PC-3 (cell line): ENCODE measurements around the gene HDAC9. TPM values are rescaled to one million over a fixed set of nuclear protein-coding genes. Genes with fewer than 3 reads are reported as not detected.

Experiments used
- ATAC-seq: fragments of 200-7000 bp; cut with Tn5 transposase; 2 replicates; pipeline ENCODE4 v1.9.1; 2020; ENCODE audit warnings: mild to moderate bottlenecking, moderate library complexity
- BruUV-seq: library from RNA; stranded (reverse); fragments of 400-500 nt; replicated peaks from 2 replicates; lab custom pipeline; 2021; lab: Mats Ljungman, UMichigan
- CTCF ChIA-PET: fragments of 300-600 bp; sonication (Branson Sonifier 250); formaldehyde crosslinking; loops from one replicate; lab custom pipeline; 2022; ENCODE audit warnings: antibody characterized with exemption; lab: Charles Lee
- POLR2A ChIA-PET: fragments of 300-600 bp; sonication (Branson Sonifier 250); formaldehyde crosslinking; loops from one replicate; lab custom pipeline; 2022; ENCODE audit warnings: antibody characterized with exemption; ENCODE audit not compliant: unreplicated experiment; lab: Charles Lee
- DNase-seq: peaks from one replicate; pipeline ENCODE4 v3.0.0-alpha.2; 2015
- H2AFZ ChIP-seq: fragments of 300-600 bp; sonication (generic); 2 replicates; pipeline ENCODE4 v1.6.0; 2016; ENCODE audit warnings: antibody characterized with exemption, low read length
- H3F3A ChIP-seq: fragments of 300-600 bp; sonication (generic); one replicate; pipeline ENCODE4 v1.6.0; 2017; ENCODE audit warnings: antibody characterized with exemption, low read length, control low read depth, mild to moderate bottlenecking; ENCODE audit not compliant: unreplicated experiment
- H3K27ac ChIP-seq: fragments of 300-600 bp; sonication (generic); 2 replicates; pipeline ENCODE4 v1.5.1; 2016; ENCODE audit warnings: mild to moderate bottlenecking, low read length
- H3K27me3 ChIP-seq: fragments of 300-600 bp; sonication (generic); 2 replicates; pipeline ENCODE4 v1.6.1; 2016; ENCODE audit warnings: low read length, mixed read lengths
- H3K36me3 ChIP-seq: fragments of 300-600 bp; sonication (generic); 2 replicates; pipeline ENCODE4 v1.6.1; 2016; ENCODE audit warnings: low read depth, mixed run types, low read length, mixed read lengths
- H3K4me1 ChIP-seq: fragments of 300-600 bp; sonication (generic); 2 replicates; pipeline ENCODE4 v1.5.1; 2016; ENCODE audit warnings: low read length; ENCODE audit not compliant: insufficient read depth
- H3K4me2 ChIP-seq: fragments of 300-600 bp; sonication (generic); 2 replicates; pipeline ENCODE4 v1.6.0; 2016; ENCODE audit warnings: low read length
- H3K4me3 ChIP-seq: fragments of 300-600 bp; sonication (generic); 2 replicates; pipeline ENCODE4 v1.5.1; 2016; ENCODE audit warnings: mild to moderate bottlenecking, low read length, mixed read lengths
- H3K79me2 ChIP-seq: fragments of 300-600 bp; sonication (generic); 2 replicates; pipeline ENCODE4 v1.6.1; 2017; ENCODE audit warnings: low read length, mixed read lengths
- H3K9ac ChIP-seq: fragments of 300-600 bp; sonication (generic); 2 replicates; pipeline ENCODE4 v1.6.0; 2016; ENCODE audit warnings: mild to moderate bottlenecking, low read length
- H3K9me2 ChIP-seq: fragments of 300-600 bp; sonication (generic); replicated peaks from 2 replicates; pipeline ENCODE4 v1.6.1; 2016; ENCODE audit warnings: mixed run types, low read length, mixed read lengths
- H3K9me3 ChIP-seq: fragments of 300-600 bp; sonication (generic); 2 replicates; pipeline ENCODE4 v1.6.1; 2016; ENCODE audit warnings: low read length, mixed read lengths
- H4K20me1 ChIP-seq: fragments of 300-600 bp; sonication (generic); 2 replicates; pipeline ENCODE4 v1.6.1; 2016; ENCODE audit warnings: low read length, mixed read lengths
- EZH2 ChIP-seq: fragments of 300-600 bp; sonication (generic); IDR thresholded peaks from one replicate; pipeline ENCODE4 v1.6.1; 2017; ENCODE audit warnings: antibody characterized with exemption, mild to moderate bottlenecking, low read length; ENCODE audit not compliant: unreplicated experiment
- EZH2phosphoT487 ChIP-seq: fragments of 300-600 bp; sonication (generic); IDR thresholded peaks from 2 replicates; pipeline ENCODE4 v1.6.1; 2018; ENCODE audit warnings: mild to moderate bottlenecking, antibody characterized with exemption, low read length, borderline replicate concordance
- intact Hi-C: fragments of 100-400 bp; cut with micrococcal nuclease; formaldehyde crosslinking; loops from 2 replicates; pipeline ENCODE4 v1.9.0; 2023
- total RNA-seq: library from RNA; depleted of rRNA; stranded (reverse); fragments of >200 nt; gene quantifications from 2 replicates; pipeline ENCODE4 v1.2.3, GENCODE V29; 2014
- TF ChIP-seq, protein P1 (sequence below): fragments of 300-600 bp; sonication (generic); conservative IDR thresholded peaks from 2 replicates; pipeline ENCODE4 v1.5.1; 2017; ENCODE audit warnings: antibody characterized with exemption, low read depth, mild to moderate bottlenecking, low read length

HDAC9 gene
- total RNA-seq, 1 experiment from 2014 or later = 7.8 TPM

DNA sequence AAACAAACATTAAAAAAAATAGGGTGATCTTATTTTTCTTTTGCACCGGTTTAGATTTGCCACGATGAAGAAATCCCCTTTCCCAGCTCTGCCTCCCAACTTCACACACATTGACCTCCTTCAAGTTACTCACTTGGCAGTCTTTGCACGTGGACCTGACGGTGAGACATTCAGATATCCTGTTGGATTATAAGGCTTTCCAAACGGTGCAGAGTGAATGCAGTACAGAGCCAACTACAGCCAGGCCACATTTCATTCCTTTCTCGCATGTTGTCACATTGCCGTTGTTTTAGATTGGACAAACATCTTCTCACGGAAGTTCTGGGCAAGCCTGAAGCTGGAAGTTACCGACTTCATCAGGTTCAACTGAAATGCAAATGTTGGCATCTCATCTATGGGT is 159.2 kb downstream of the HDAC9 start:
- Histone ChIP-seq H3K4me1 (peaks cover 1% of the 10 kb centered on the region; the same call in 1 of the 2 replicates), H4K20me1 (no peaks in the 10 kb centered on the region), H3K4me2 (no peak overlapping the region), H3K27ac (no peak overlapping the region), H3K36me3 (no peaks in the 10 kb centered on the region), H3K4me3 (no peak overlapping the region), H3K27me3 (no peaks in the 10 kb centered on the region), H3K79me2 (no peaks in the 10 kb centered on the region), H2AFZ (no peak overlapping the region), H3F3A (no peaks in the 10 kb centered on the region), H3K9ac (no peak overlapping the region), H3K9me3 (no peaks in the 10 kb centered on the region), H3K9me2 (no peaks in the 10 kb centered on the region)
- DNase-seq = no peak
- no TSS peak for BruUV-seq
- CTCF ChIA-PET = no interaction called here
- ATAC-seq = no peak
- no peak for TF ChIP-seq EZH2
- TF ChIP-seq, protein P1, sequence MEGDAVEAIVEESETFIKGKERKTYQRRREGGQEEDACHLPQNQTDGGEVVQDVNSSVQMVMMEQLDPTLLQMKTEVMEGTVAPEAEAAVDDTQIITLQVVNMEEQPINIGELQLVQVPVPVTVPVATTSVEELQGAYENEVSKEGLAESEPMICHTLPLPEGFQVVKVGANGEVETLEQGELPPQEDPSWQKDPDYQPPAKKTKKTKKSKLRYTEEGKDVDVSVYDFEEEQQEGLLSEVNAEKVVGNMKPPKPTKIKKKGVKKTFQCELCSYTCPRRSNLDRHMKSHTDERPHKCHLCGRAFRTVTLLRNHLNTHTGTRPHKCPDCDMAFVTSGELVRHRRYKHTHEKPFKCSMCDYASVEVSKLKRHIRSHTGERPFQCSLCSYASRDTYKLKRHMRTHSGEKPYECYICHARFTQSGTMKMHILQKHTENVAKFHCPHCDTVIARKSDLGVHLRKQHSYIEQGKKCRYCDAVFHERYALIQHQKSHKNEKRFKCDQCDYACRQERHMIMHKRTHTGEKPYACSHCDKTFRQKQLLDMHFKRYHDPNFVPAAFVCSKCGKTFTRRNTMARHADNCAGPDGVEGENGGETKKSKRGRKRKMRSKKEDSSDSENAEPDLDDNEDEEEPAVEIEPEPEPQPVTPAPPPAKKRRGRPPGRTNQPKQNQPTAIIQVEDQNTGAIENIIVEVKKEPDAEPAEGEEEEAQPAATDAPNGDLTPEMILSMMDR = no peak
- no peak for TF ChIP-seq EZH2phosphoT487
- POLR2A ChIA-PET = no interaction called here
- intact Hi-C loops = no loop called here

DNA sequence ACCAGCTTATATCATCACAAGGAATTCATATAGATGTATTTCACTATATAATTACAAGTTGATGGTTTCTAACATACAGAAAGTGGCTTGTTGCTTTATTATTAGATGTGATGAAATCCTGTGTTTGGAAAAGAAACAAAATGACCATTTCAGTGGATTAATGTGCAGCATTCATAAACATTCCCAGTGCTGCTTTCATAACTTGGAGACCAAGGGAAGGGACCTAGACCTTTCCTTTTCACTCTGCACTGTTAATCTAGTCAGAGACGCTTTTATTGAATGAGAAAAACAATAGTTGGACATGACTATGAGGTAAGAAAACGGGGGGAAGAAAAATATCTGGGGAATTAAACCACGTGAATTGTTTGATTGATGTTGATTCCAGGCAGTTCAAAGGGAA is 160.0 kb downstream of the HDAC9 start:
- Histone ChIP-seq H4K20me1 (no peaks in the 10 kb centered on the region), H3K4me3 (no peak overlapping the region), H3K36me3 (no peaks in the 10 kb centered on the region), H3K79me2 (no peaks in the 10 kb centered on the region), H3K4me1 (no peaks in the 10 kb centered on the region), H2AFZ (no peak overlapping the region), H3K9me3 (no peaks in the 10 kb centered on the region), H3F3A (no peaks in the 10 kb centered on the region), H3K9ac (no peak overlapping the region), H3K4me2 (no peak overlapping the region), H3K9me2 (no peaks in the 10 kb centered on the region), H3K27me3 (no peaks in the 10 kb centered on the region), H3K27ac (no peak overlapping the region)
- CTCF ChIA-PET = no interaction called here
- no TSS peak for BruUV-seq
- ATAC-seq = no peak
- TF ChIP-seq EZH2 (no peak), EZH2phosphoT487 (no peak)
- TF ChIP-seq, protein P1 = no peak
- intact Hi-C loops = no loop called here
- no peak for DNase-seq
- POLR2A ChIA-PET = no interaction called here

- H3K4me3 ChIP-seq = no peak overlapping the region
- no peaks in the 10 kb centered on the region for H3F3A ChIP-seq
- H3K79me2 ChIP-seq = no peaks in the 10 kb centered on the region
- no peaks in the 10 kb centered on the region for H3K36me3 ChIP-seq
- ChIA-PET CTCF (interaction anchor here (0.6 kb wide), 1 partner anchor 13 kb away, joined by 8 read pairs; no protein-coding TSS in a partner anchor), POLR2A (no interaction called here)
- BruUV-seq = no TSS peak
- no peaks in the 10 kb centered on the region for H3K4me1 ChIP-seq
- H3K27me3 ChIP-seq = no peaks in the 10 kb centered on the region
- no peak for ATAC-seq
- H3K27ac ChIP-seq = no peak overlapping the region
- intact Hi-C loops = no loop called here
- no peaks in the 10 kb centered on the region for H3K9me2 ChIP-seq
- TF ChIP-seq, protein P1 = no peak
- TF ChIP-seq EZH2phosphoT487 (no peak), EZH2 (no peak)
- no peaks in the 10 kb centered on the region for H3K9me3 ChIP-seq
- H2AFZ ChIP-seq = no peak overlapping the region
- H3K9ac ChIP-seq = no peak overlapping the region
- no peaks in the 10 kb centered on the region for H4K20me1 ChIP-seq
- DNase-seq = no peak
- no peak overlapping the region for H3K4me2 ChIP-seq
These were observed 160.4 kb downstream of the HDAC9 start for GRCh38 chr7:18655912-18656311.
